Stimulated activated CD4-positive, alpha-beta T cell treated with anti-CD3 and anti-CD28 coated beads, TNF-alpha, amount 100 ng/mL, for 48 hours (primary cell): Measurements from ENCODE around the gene VMAC.
A peak's percentile ranks its signal among the peaks of the same experiment; 100 is the strongest.
"Not testable (repeated sequence)": the region's sequence is repeated elsewhere in the genome, so short reads cannot be mapped to it uniquely, and the experiment has no call there.

Experiments used
- DNase-seq, 3 donors: peaks; one replicate each; pipeline ENCODE4 v3.0.0-alpha.2; 2020; ENCODE audit warnings: low read depth in 3 of 3

Gene VMAC

GRCh38 chr19:5884065-5884811 is 20.4 kb upstream of the VMAC start:
- not testable (repeated sequence) for DNase-seq

GRCh38 chr19:5889288-5889971 is 15.2 kb upstream of the VMAC start:
- no peak for DNase-seq

GRCh38 chr19:5890099-5890498 is 14.6 kb upstream of the VMAC start:
- no peak for DNase-seq

GRCh38 chr19:5891572-5891937 is 13.1 kb upstream of the VMAC start:
- DNase-seq, result no peak

GRCh38 chr19:5891938-5892771 is 12.5 kb upstream of the VMAC start:
- no peak for DNase-seq

GRCh38 chr19:5892772-5893275 is 11.8 kb upstream of the VMAC start:
- no peak for DNase-seq

GRCh38 chr19:5893296-5893903 is 11.3 kb upstream of the VMAC start:
- no peak for DNase-seq

- DNase-seq, result no peak
These were observed 10.6 kb upstream of the VMAC start for GRCh38 chr19:5893907-5894703.

- no peak for DNase-seq
These were observed 9.8 kb upstream of the VMAC start for GRCh38 chr19:5894704-5895349.

- DNase-seq, result no peak
These were observed 9.3 kb upstream of the VMAC start for GRCh38 chr19:5895409-5895808.

GRCh38 chr19:5895890-5896289 is 8.8 kb upstream of the VMAC start:
- DNase-seq, result no peak

GRCh38 chr19:5896365-5897076 is 8.2 kb upstream of the VMAC start:
- DNase-seq, result no peak

- no peak for DNase-seq
These were observed 7.3 kb upstream of the VMAC start for GRCh38 chr19:5897189-5897969.

- no peak for DNase-seq
These were observed 4.7 kb upstream of the VMAC start for GRCh38 chr19:5899728-5900526.

- no peak for DNase-seq
These were observed 3.7 kb upstream of the VMAC start for GRCh38 chr19:5900976-5901375.

GRCh38 chr19:5903056-5903623 is 1.5 kb upstream of the VMAC start:
- no peak for DNase-seq

- DNase-seq, result peak; percentile 94 to 97 (median 96)
These were observed 884 bp upstream of the VMAC start, which contains the start of gene NDUFA11 for GRCh38 chr19:5903624-5904351. TSS of gene NDUFA11 (minus strand) at chr19:5903790. CDS start at chr19:5903708, 82 bp downstream.
